HL-60 (cell line): Measurements from ENCODE around the gene NAALADL2.

Source experiments
- DNase-seq, 2 experiments: peaks; one replicate each; pipeline ENCODE4 v3.0.0-alpha.2; 2010 to 2020; ENCODE audit warnings: low read depth in 1 of 2, low spot score in 1 of 2
- H3K27ac ChIP-seq: fragments of 250-450 bp; sonication (Bioruptor Pico); replicated peaks from 2 replicates; pipeline ENCODE4 v1.5.1; 2020; ENCODE audit warnings: mild to moderate bottlenecking, moderate library complexity
- H3K27me3 ChIP-seq: fragments of 250-450 bp; sonication (Bioruptor Pico); 2 replicates; pipeline ENCODE4 v1.5.1; 2021; ENCODE audit warnings: mild to moderate bottlenecking, moderate library complexity; ENCODE audit not compliant: insufficient read depth, poor library complexity, severe bottlenecking
- H3K4me3 ChIP-seq: replicated peaks from 2 replicates; pipeline ENCODE4 v1.5.1; 2011; ENCODE audit warnings: mild to moderate bottlenecking, control low read depth, low read length; ENCODE audit not compliant: insufficient read depth
- CTCF ChIP-seq: IDR thresholded peaks from one replicate; pipeline ENCODE4 v1.5.1; 2011; ENCODE audit warnings: low read length, control low read depth, inconsistent platforms; ENCODE audit not compliant: insufficient read depth
- GABPA ChIP-seq: IDR thresholded peaks from 2 replicates; pipeline ENCODE4 v1.6.1; 2012; ENCODE audit warnings: low read depth
- POLR2AphosphoS5 ChIP-seq: IDR thresholded peaks from 2 replicates; pipeline ENCODE4 v1.6.1; 2012; ENCODE audit warnings: low read depth
- REST ChIP-seq: IDR thresholded peaks from 2 replicates; pipeline ENCODE4 v1.6.1; 2012; ENCODE audit warnings: low read depth; ENCODE audit not compliant: insufficient replicate concordance
- SPI1 ChIP-seq: IDR thresholded peaks from 2 replicates; pipeline ENCODE4 v1.6.1; 2012; ENCODE audit warnings: low read depth, mild to moderate bottlenecking, borderline replicate concordance

NAALADL2 gene

GRCh38 chr3:175646865-175647264, 787.7 kb downstream of the NAALADL2 start:
- H3K27me3 ChIP-seq = no peaks in the 10 kb centered on the region
- H3K4me3 ChIP-seq = no peak overlapping the region
- TF ChIP-seq REST (no peak), CTCF (no peak), SPI1 (no peak), POLR2AphosphoS5 (no peak), GABPA (no peak)
- H3K27ac ChIP-seq = no peak overlapping the region
- DNase-seq = no peak

- H3K27ac ChIP-seq = no peak overlapping the region
- no peak overlapping the region for H3K4me3 ChIP-seq
- no peak for DNase-seq
- TF ChIP-seq GABPA (no peak), SPI1 (no peak), POLR2AphosphoS5 (no peak), REST (no peak), CTCF (no peak)
- H3K27me3 ChIP-seq = no peaks in the 10 kb centered on the region
Observed at GRCh38 chr3:175648899-175649298, 789.8 kb downstream of the NAALADL2 start.

- no peaks in the 10 kb centered on the region for H3K27me3 ChIP-seq
- no peak overlapping the region for H3K4me3 ChIP-seq
- H3K27ac ChIP-seq = no peak overlapping the region
- no peak for DNase-seq
- no peak for TF ChIP-seq SPI1
- no peak for TF ChIP-seq GABPA
Observed at GRCh38 chr3:175651716-175652115, 792.6 kb downstream of the NAALADL2 start.

GRCh38 chr3:175655351-175655750, 796.2 kb downstream of the NAALADL2 start:
- Histone ChIP-seq H3K27ac (no peak overlapping the region), H3K27me3 (no peaks in the 10 kb centered on the region), H3K4me3 (no peak overlapping the region)
- DNase-seq = no peak
- TF ChIP-seq GABPA = no peak
- TF ChIP-seq SPI1 = no peak
- no peak for TF ChIP-seq REST
- no peak for TF ChIP-seq POLR2AphosphoS5
- no peak for TF ChIP-seq CTCF
